Inflammatory macrophage treated with lipopolysaccharide for 4 hours (primary cell): ENCODE measurements around the gene ABLIM1.

Experiments used
- DNase-seq: peaks from one replicate; pipeline ENCODE4 v3.0.0-alpha.2; 2020

The ABLIM1 gene

GRCh38 chr10:114437473-114438292 is 220.4 kb downstream of the ABLIM1 start:
- DNase-seq, result no peak

GRCh38 chr10:114436941-114437340 is 221.1 kb downstream of the ABLIM1 start:
- no peak for DNase-seq

DNA sequence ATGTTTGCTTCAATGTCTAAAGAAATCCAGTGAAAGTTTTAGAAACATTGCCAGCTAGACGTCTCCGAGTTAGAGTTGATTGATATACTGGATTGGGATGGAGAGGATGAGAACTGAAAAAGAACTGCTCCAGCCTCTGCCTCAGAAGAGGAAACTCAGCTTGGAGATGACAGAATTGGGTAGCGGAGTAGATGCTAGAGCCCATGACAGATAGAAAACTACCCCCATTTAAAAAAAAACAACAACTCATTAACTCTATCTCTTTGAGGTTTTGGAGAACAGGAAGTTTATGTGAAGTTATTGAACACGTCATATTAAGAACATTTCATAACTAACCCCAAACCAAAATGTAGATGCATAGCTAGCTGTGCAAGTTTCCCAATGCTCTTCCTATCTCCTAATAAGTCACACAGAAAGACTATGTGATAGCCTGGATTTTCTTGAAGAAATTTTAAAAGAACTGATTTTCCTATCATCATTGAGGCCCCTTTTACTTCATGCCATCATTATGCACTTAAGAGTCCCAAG is 225.4 kb downstream of the ABLIM1 start:
- DNase-seq, result no peak

DNA sequence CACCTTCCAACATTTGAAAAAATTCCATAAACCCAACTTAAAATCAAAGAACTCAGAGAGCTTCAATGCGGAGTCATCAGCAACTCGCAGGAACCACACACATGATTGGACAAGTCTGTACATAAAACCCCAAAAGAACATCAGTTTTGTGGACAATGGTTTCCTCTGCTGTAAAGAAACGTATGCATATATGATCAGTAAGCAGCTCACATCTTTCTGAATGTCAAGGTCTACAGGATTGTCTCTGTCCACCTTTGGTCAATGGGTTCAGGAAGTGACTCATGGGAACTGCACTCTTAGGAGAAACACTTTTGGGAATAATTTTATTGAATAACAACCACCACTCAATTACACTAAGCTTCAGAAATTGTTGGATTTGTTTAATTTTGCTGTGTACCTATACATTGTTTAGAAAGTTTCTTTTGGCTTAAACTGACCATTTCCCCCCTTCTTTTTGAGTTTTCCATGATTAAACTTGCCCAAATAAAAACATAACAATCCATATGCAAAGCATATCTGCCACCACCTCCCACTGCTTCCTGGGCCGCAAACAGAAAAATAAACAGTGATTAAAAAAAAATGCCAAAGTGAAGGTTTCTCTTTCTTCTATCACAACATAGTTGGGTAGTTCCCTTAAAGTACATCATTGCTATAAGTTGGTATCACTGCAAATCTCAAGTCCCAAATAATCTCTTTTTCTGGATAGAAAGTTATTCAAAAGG is 226.5 kb downstream of the ABLIM1 start:
- no peak for DNase-seq

- no peak for DNase-seq
These were observed 227.2 kb downstream of the ABLIM1 start for GRCh38 chr10:114430688-114431413.

DNA sequence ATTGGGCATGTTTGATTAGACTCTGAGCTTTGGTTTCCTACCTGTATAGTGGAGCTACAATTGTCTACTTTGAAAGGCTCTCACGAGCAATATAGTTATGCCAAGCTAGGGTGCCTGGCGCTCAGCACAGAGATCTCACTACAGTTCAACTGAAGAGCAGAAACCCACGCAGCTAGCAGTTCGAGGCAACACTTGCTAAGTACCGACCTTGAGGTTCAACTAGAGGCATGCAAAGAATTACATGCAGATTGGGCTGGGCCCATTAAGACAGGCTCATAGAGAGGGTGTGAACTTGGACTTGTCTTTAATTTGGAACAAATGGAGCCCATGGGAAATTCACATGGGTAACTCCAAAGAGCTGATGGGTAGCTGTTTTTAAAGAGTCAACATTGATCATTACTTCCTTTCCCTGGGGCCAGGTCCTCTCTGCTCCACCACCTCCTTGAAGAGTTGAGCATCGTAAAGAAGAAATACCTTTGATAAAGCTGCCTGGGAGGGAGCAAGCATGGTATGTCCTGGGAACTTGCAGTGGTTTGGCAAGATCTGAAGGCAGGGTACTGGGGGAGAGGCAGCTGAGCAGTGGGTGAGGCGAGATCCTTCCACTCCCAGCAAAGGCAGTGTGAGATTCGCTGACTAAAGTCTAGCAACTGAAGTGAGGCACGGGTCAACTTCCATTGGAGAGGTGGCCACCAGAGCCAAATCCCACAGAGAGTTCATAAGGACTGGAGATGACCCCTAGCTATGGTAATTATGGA is 228.3 kb downstream of the ABLIM1 start:
- DNase-seq, result no peak

- no peak for DNase-seq
These were observed 230.8 kb downstream of the ABLIM1 start for GRCh38 chr10:114427124-114427852.

DNA sequence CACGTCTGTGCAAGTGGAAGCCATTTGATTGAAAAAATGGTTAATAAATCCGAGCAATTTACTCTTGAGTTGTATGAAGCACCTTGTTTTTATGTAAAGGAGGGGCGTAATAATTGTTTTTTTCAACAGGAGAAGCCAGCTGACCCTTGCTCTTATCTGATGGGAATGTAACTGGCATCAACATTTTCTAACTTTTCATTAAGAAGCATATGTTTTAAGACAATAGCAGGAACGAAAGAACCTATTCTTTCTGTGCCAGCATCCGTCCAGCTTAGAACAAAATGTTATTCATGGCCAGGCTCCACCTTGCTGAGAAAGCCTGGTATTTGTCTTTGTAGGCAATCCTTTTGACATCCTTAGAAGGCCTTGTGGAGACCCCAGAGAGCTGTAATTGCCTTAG is 231.6 kb downstream of the ABLIM1 start:
- DNase-seq, result no peak

DNA sequence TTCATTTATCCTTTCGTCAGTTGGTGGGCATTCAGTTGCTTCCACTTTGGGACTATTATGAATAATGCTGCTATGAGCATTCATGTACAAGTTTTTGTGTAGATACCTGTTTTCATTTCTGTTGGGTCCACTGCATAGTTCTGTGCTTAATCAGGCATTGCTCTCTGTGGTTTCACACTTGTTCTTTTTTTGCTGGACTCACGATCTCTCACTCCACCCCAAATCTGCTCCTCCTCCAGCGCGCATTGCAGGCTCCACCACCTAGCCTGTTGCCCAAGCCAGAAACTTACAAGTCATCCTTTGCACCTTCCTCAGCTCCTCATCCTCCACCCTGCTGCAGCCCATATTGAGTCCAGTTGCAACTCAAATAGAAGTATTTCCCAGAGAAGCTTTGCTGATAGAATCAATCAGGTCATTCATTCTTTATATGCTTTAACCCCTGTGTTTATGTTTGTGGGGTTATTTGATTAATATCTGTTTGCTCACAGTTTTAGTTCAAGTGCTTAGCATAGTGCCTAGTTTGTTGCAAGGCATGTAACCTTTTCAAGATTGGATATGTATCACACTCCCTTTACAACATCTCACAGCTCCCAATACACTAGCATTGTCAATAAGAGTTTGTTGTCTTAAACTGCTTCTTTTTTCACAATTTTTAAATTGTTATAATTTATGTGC is 237.1 kb downstream of the ABLIM1 start:
- no peak for DNase-seq

GRCh38 chr10:114418109-114418508 is 240.0 kb downstream of the ABLIM1 start:
- no peak for DNase-seq

DNA sequence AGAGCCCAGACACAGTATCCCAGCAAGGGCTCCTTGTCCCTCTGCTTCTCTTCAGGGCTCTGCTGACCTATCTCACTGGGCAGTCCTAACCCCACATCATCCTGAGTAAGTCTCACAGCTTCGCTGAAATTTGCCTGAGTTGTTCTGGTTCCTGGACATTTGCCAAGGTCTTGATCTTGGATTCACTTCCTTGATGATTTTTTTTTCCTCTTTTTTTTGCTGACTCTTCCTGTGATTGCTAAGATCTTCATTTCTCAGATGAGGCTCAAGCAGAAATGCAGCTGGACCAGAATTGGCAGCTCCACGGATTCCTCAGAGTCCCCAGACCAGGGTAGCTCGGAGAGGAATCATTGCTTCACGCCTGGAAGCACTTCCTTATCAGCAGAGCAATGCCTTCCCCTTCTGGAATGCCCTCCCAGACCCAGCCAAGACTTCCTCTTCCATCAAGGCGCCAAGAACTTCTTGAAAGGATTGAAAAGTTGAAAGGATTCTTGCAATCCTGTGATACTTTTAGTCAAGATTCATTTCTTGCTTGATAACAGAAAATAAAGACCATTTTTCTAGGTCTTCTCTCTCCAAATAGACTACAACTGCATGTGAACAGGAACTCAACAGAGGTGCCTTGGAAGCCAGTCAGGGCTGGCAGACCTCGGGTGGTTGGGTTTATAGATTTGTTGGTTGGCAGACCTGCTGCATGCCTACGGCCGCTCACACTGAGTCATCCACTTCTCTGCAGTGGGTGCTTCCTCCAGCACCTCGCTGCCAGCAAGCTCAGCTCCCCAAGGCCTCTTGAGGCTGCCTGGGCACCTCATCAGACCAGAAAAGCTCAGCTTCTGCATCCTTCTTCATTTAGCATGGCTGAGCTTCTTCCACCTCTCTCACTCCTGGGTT is 244.9 kb downstream of the ABLIM1 start:
- DNase-seq, result peak; percentile 49

DNA sequence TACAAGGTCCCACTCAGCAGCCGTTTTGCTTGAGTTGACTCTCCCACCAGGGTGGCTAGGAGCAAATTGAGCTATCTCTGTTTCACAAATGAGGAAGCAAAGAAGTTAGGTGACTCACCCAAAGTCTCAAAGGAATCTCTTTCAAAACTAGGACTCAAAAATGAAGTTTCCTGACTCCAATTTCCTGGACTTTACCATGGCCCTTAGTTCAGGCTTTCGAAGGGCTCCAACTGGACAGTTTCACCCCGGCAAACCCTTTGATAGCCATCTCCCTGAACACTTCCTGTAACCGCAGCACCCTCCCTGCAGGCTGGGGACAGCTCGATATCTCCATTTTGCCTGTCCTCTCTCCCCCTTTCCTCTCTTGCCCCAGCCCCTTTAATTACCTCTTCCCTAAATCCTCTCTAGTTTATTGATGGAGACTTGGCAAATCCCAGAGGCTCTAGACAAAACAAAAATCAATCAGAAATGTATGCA is 249.1 kb downstream of the ABLIM1 start:
- DNase-seq, result peak; percentile 10

DNA sequence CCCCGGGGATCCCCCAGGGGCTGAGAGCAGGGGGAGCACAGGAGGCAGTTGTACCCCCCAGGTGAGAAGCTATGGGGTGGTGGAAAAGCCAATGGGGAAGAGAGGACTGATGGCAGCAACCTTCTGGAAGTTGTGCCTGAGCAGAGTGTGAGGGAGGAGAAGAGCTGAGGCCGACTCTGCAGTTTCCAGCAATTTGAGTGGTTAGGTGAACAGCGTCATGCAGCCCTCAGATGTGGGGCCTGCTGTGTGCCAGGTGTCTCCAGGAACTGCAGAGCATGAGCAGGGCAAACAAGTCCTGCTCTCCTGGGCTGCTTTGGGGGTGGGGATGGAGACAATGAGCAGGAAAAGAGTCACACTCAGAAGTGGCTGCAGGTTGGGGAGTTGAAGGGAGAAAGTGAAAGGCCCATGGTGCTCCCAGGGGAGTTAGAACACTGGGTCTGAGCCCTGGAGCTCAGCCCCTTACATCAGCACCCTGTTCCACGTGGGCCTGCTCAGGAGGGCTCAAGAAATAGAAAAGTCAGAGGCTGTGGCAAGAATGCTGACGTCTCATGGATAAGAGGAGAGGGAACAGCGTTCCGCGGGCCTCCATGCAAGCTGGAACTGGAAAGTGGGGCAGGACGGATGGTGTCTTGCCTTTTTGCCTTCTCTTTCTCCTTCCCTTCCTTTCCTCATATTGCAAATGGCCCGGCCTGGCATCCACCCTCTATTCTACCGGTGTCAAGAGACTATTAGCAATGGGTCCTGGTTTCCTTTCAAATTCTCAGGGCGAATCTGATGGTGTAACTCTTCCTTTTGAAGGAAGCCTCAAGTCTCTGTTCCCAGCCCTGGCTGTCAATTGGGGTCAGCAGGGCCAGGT is 249.7 kb downstream of the ABLIM1 start:
- DNase-seq, result no peak

- DNase-seq, result no peak
These were observed 251.6 kb downstream of the ABLIM1 start for GRCh38 chr10:114406455-114406854.

- no peak for DNase-seq
These were observed 253.1 kb downstream of the ABLIM1 start for GRCh38 chr10:114405011-114405350.

DNA sequence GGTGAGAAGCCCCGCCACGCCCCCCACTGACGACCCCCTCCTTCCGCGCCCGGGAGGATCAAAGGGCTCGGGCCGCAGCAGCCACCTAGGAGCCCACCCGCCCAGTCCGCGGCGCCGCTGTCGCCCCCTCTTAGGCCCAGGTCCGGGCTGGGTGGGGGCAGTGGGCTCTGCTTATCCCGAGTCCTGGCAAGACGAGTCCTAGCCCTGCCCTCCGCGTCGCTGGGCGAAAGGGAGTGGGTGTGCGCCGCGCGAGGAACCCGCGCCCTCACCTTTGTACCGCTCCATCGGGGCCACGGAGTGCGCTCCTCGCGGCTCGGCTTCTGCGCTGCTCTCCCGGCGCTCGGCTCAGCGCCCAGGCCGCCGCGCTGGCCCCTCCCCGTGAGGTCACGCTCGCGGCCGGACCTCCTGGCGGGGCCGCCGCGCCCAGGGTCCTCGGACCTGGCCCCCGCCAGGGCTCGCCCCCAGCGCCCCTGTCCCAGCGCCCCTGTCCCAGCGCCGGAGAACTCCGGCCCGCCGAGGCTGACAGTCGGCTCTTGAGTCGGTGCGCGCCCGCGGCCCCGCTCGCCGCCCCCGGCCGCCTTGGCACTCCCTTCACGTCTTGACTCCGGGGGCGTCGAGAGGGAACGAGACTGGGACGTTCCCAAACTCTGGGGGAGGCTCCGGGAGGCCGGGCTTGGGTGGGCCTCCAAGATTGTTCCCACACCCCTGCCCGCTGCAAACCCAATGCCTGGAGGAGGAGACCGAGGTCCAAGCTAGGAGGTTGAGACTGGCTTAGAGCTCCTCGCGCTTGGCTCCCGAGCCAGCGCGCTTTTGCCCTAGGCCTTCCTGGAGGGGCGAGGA is 253.7 kb downstream of the ABLIM1 start, which contains the start of gene AFAP1L2:
TSS of gene AFAP1L2 (minus strand) at position 332 of the 840 bp plus-strand sequence. CDS start at position 285, 47 bp downstream.
- no peak for DNase-seq

DNA sequence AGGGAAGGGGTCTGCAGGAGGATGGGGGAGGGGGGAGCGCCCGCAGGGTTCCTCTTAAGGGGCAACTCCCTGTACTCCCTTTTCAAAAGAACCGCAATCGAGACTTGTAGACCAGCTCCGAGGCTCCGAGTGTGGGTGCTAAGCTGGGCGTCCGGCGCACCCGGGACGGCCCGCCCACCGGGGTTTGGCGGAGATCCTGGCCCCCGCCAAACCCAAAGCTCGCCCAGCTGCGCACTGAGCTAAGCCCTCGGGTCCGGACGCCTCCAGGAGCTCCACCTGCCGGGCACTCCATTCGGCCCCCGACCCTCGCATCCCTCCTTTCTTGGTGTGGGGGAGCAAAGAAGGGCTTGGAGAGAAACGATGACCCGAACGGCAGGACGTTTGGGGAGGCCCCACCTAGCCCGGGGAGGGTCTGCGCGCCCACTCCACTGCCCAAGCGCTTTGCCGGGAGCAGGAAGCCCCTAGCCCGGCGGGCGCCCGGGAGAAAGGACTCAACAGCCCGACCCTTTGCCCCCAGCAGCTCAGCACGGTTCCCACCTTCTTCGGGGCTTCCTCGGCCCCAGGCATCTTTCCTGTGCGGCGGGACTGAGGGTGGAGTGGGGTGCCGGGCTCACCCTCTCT is 254.4 kb downstream of the ABLIM1 start:
- no peak for DNase-seq
